ENCODE measurements around the gene FAM43A. TPM values are rescaled to one million over a fixed set of nuclear protein-coding genes. Genes with fewer than 3 reads are reported as not detected.
A peak's percentile ranks its signal among the peaks of the same experiment; 100 is the strongest.

Gene FAM43A
- total RNA-seq, 2 donors from 2014 or later = 10.3 to 17.8 TPM

DNA sequence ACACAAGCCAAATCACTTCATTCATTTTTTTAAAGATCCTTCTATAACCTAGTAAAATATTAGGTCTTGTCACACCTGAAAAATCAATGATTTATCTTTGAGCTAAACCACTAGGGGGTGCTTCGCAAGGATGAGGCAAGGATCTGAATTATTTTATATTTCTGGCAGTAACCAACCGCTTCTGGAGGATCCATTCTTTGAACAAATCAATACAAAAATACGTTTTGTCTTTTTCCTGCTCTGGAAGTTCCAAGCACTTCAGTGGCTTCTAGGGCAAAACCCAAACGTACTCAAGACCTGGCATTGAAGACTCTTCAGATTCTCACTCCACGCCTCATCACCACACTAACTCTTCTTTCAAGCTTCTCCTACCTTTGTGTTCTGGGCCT, 14.2 kb upstream of the FAM43A start:
- Histone ChIP-seq H3K4me1 (ENCODE audit: control insufficient read depth in 1 of 2, low read depth in 2 of 2) (peaks cover 13 to 14% of the 10 kb centered on the region in 2 donors), H3K4me3 (peak overlapping the region; percentile 84), H3K36me3 (no peaks in the 10 kb centered on the region), H3K27me3 (replicated peaks; ENCODE audit: insufficient read depth) (no peaks in the 10 kb centered on the region), H3K27ac (peak overlapping the region; percentile 79 to 88), H3K9me3 (no peaks in the 10 kb centered on the region)
- TF ChIP-seq, protein P1, sequence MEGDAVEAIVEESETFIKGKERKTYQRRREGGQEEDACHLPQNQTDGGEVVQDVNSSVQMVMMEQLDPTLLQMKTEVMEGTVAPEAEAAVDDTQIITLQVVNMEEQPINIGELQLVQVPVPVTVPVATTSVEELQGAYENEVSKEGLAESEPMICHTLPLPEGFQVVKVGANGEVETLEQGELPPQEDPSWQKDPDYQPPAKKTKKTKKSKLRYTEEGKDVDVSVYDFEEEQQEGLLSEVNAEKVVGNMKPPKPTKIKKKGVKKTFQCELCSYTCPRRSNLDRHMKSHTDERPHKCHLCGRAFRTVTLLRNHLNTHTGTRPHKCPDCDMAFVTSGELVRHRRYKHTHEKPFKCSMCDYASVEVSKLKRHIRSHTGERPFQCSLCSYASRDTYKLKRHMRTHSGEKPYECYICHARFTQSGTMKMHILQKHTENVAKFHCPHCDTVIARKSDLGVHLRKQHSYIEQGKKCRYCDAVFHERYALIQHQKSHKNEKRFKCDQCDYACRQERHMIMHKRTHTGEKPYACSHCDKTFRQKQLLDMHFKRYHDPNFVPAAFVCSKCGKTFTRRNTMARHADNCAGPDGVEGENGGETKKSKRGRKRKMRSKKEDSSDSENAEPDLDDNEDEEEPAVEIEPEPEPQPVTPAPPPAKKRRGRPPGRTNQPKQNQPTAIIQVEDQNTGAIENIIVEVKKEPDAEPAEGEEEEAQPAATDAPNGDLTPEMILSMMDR (IDR thresholded peaks at IDR 0.05) = peak; percentile 34
- ATAC-seq (ENCODE audit: insufficient number of reproducible peaks, low FRiP score, low read depth) = no peak
- no peak for DNase-seq (ENCODE audit: low spot score)

DNA sequence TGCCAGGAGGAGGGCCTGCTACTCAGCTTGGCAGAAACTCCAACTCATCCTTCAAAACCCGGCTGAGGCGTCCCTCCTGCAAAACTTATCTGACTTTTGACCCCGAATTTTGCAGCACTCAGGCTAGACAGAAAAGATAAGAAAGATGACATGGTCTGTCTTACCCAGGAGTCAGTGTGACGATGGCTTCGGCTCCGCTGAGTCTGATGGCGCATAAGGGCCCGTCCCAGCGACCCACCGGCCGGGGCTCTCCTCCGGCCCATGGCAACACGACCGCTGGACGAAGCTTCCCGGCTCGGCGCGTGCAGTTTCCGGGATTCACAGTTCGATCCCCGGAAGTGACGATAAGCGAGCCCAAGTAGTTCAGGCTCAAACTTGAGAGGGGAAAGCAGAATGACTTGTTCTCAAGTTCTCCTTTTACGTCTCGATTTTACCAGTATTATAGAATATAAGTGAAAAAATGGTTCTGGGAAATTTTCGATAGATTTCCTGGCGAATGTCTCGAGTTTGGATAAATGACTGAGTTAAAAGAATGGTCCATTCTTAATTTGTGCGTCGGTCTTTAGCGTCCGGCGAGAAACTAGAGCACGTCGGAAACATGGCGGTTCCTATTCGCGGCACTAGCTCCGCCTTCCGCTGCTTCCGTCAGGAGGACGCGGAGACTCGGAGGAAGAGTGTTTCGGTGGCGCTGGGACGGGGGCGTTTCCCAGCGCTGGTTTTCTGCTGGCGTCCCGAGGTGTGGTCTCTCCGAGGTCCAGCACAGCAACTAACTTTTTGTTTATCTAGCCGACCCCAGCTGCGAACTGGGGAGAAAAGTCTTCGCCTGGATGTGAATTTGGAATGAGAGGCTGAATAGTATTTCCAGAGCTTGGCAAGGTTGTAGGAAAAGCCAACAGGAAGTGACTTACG, 13.5 kb upstream of the FAM43A start, which contains the start of gene LSG1:
TSS of gene LSG1 (minus strand) at position 292 of the 909 bp plus-strand sequence. CDS start at position 263, 29 bp downstream.
- Histone ChIP-seq H3K27ac (peak within 1 kb of the TSS; percentile 79 to 88), H3K36me3 (no peaks in the 10 kb centered on the region), H3K27me3 (replicated peaks; ENCODE audit: insufficient read depth) (no peaks in the 10 kb centered on the region), H3K4me3 (peak within 1 kb of the TSS; percentile 84), H3K9me3 (no peaks in the 10 kb centered on the region), H3K4me1 (ENCODE audit: control insufficient read depth in 1 of 2, low read depth in 2 of 2) (peaks cover 13 to 14% of the 10 kb centered on the region in 2 donors)
- TF ChIP-seq, protein P1 (IDR thresholded peaks at IDR 0.05) = no peak
- peak; percentile 89 for ATAC-seq (ENCODE audit: insufficient number of reproducible peaks, low FRiP score, low read depth)
- peak; percentile 62 for DNase-seq (ENCODE audit: low spot score)

DNA sequence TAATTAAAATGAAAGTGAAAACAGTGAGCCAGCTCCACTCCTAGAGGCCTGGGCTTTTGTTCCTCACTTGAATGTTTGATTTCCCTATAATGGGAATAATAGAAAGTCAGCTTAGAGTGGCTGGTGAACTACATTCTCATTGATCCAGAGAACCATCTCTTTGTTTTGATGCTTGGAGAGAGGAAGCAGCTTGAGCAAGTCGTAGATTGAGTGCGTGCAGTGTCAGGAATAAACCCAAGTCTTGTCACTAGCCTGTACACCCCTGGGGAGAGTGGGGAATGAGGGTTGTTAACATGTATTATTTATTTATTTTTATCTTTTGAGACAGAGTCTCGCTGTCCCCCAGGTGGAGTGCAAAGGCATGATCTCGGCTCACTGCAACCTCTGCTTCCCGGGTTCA, 12.8 kb upstream of the FAM43A start:
- TF ChIP-seq, protein P1 (IDR thresholded peaks at IDR 0.05) = no peak
- no peaks in the 10 kb centered on the region for H3K27me3 ChIP-seq (replicated peaks; ENCODE audit: insufficient read depth)
- no peaks in the 10 kb centered on the region for H3K36me3 ChIP-seq
- no peaks in the 10 kb centered on the region for H3K9me3 ChIP-seq
- peaks cover 13 to 14% of the 10 kb centered on the region in 2 donors for H3K4me1 ChIP-seq (ENCODE audit: control insufficient read depth in 1 of 2, low read depth in 2 of 2)
- H3K4me3 ChIP-seq = peak overlapping the region; percentile 84
- DNase-seq (ENCODE audit: low spot score) (no peak), ATAC-seq (ENCODE audit: insufficient number of reproducible peaks, low FRiP score, low read depth) (no peak)
- H3K27ac ChIP-seq = peak overlapping the region; percentile 79 to 88

DNA sequence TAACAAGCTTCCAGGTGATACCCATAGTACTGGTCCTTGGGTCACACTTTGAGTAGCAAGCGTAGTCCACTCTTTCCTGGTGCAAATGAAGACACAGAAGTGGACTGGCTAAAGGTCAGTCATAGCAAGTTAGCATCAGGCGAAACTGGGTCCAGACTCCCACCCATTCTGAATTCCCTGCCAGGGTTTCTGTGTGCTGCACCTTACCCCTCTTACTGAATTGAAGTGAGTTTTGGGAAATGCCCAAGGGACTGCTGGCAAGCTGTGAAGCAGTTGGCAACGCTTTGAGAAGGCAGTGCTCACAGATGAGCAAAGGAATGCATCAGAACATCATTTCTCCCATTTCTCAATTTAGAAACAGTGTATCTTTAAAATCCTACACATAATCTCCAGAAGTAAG, 11.9 kb upstream of the FAM43A start:
- peaks cover 13 to 14% of the 10 kb centered on the region in 2 donors for H3K4me1 ChIP-seq (ENCODE audit: control insufficient read depth in 1 of 2, low read depth in 2 of 2)
- ATAC-seq (ENCODE audit: insufficient number of reproducible peaks, low FRiP score, low read depth) (no peak), DNase-seq (ENCODE audit: low spot score) (no peak)
- H3K27me3 ChIP-seq (replicated peaks; ENCODE audit: insufficient read depth) = no peaks in the 10 kb centered on the region
- no peak overlapping the region for H3K27ac ChIP-seq
- no peaks in the 10 kb centered on the region for H3K9me3 ChIP-seq
- TF ChIP-seq, protein P1 (IDR thresholded peaks at IDR 0.05) = no peak
- H3K36me3 ChIP-seq = no peaks in the 10 kb centered on the region
- no peak overlapping the region for H3K4me3 ChIP-seq

DNA sequence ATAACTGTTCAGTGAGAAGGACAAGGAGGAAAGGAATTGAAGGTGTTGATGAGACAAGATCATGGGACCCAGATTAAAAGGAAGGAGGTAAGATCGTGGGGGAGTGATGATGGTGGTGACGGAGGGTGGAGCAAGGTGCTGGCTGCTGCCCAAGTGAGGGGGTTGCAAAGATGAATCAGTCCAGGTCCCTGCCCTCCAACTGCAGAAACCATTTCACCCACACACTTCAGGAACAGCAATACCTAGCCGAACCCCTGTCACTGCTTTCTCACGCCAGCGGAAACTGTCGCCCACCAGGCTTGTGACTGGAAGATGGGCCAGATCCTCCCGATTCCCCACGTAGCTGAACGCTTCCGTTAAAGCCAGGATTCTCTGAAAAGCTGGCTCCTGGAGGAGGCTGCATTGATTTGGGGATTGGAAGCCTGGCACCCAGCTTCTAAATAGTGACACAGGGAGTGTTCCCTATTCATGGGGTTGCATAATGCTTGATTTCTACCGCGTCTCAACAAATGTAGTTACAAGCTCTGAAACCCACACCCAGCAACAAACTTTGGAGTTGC, 10.5 kb upstream of the FAM43A start:
- Histone ChIP-seq H3K4me1 (ENCODE audit: control insufficient read depth in 1 of 2, low read depth in 2 of 2) (peaks cover 13 to 14% of the 10 kb centered on the region in 2 donors), H3K27me3 (replicated peaks; ENCODE audit: insufficient read depth) (no peaks in the 10 kb centered on the region), H3K4me3 (no peak overlapping the region), H3K9me3 (no peaks in the 10 kb centered on the region), H3K36me3 (no peaks in the 10 kb centered on the region), H3K27ac (no peak overlapping the region)
- ATAC-seq (ENCODE audit: insufficient number of reproducible peaks, low FRiP score, low read depth) (no peak), DNase-seq (ENCODE audit: low spot score) (no peak)
- TF ChIP-seq, protein P1 (IDR thresholded peaks at IDR 0.05) = no peak
